Neural progenitor cell (in vitro differentiated cells): ENCODE data around the gene MR1.

Experiments used
- CTCF ChIP-seq: fragments of 200-600 bp; sonication (generic); IDR thresholded peaks from 2 replicates; pipeline ENCODE4 v1.5.1; 2017; ENCODE audit warnings: antibody characterized with exemption, mild to moderate bottlenecking
- EZH2 ChIP-seq: fragments of 200-600 bp; sonication (generic); IDR thresholded peaks from 2 replicates; pipeline ENCODE4 v1.6.1; 2017; ENCODE audit warnings: antibody characterized with exemption, mild to moderate bottlenecking, moderate library complexity

GRCh38 chr1:181064702-181065101, 30.9 kb downstream of the MR1 start:
- TF ChIP-seq CTCF (no peak), EZH2 (no peak)
